Measurements from ENCODE around the gene CRTC2. TPM values are rescaled to one million over a fixed set of nuclear protein-coding genes. Genes with fewer than 3 reads are reported as not detected.

CRTC2 gene
- total and polyA plus RNA-seq, 2 of the 4 experiments (the other 2 are of a cell fraction), result 2.7 to 20.1 TPM

DNA sequence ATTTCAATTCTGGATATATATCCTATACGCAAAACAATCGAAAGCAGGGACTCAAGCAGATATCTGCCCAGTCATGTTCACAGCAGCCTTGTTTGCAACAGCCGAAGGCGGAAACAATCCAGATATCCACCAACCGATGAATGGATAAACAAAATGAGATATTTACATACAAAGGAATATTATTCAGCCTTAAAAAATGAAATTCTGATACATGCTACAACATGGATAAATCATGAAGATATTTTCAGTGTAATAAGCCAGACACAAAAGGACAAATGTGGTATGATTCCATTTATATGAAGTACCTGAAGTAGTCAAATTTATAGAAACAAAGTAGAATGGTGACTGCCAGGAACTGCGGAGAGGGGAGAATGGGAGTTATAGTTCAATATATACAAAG is 51.3 kb downstream of the CRTC2 start:
- Histone ChIP-seq H2BK15ac (ENCODE audit: low read depth, low read length) (no peak overlapping the region), H3K36me3 (ENCODE audit: control insufficient read depth, insufficient read depth, low read length) (peaks cover 4% of the 10 kb centered on the region; the same call in 1 of the 2 replicates), H3K9me3 (ENCODE audit: control insufficient read depth, insufficient read depth, low read length) (no peaks in the 10 kb centered on the region), H3K27ac (ENCODE audit: insufficient read depth, low read length) (no peak overlapping the region), H2AK5ac (ENCODE audit: low read depth, low read length) (no peak overlapping the region), H3K4me3 (ENCODE audit: insufficient read depth, low read depth, low read length) (no peak overlapping the region), H2AFZ (replicated peaks; ENCODE audit: low read length, poor library complexity) (no peak overlapping the region), H4K8ac (ENCODE audit: low read depth in 2 of 2, low read length in 2 of 2) (no peak overlapping the region), H3K23ac (ENCODE audit: low read depth, low read length) (no peak overlapping the region), H4K5ac (ENCODE audit: low read depth, low read length) (no peak overlapping the region), H2BK120ac (ENCODE audit: low read depth, low read length) (no peak overlapping the region), H3K56ac (ENCODE audit: extremely low read depth, insufficient read depth, low read length) (no peak overlapping the region), H2BK20ac (ENCODE audit: low read depth, low read length) (no peak overlapping the region), H4K91ac (ENCODE audit: insufficient read depth, low read depth, low read length) (no peak overlapping the region), H3K79me1 (ENCODE audit: low read depth in 1 of 2, low read length in 2 of 2) (peaks cover 22 to 60% of the 10 kb centered on the region in 2 experiments), H3K4me2 (ENCODE audit: low read depth, low read length) (no peak overlapping the region), H2AK9ac (replicated peaks; ENCODE audit: low read depth, low read length, poor library complexity) (no peak overlapping the region), H3K4ac (ENCODE audit: low read depth, low read length) (no peak overlapping the region), H4K20me1 (ENCODE audit: insufficient read depth, low read length) (peaks cover 39% of the 10 kb centered on the region), H3K4me1 (ENCODE audit: control insufficient read depth, insufficient read depth, low read length) (peaks cover 2% of the 10 kb centered on the region), H2BK5ac (ENCODE audit: low read depth, low read length, poor library complexity, severe bottlenecking) (no peak overlapping the region), H3K9ac (ENCODE audit: low read depth, low read length) (no peak overlapping the region), H3K14ac (replicated peaks; ENCODE audit: low read depth, low read length) (no peak overlapping the region), H3K27me3 (ENCODE audit: control insufficient read depth, insufficient read depth, low read length) (no peaks in the 10 kb centered on the region), H3K9me1 (ENCODE audit: insufficient read depth, low read length) (peaks cover 6% of the 10 kb centered on the region; the same call in 1 of the 2 replicates), H3K18ac (ENCODE audit: low read depth, low read length) (no peak overlapping the region)
- DNase-seq, result no peak
- ChIA-PET CTCF (no interaction called here), POLR2A (ENCODE audit: unreplicated experiment) (no interaction called here)
- ATAC-seq (ENCODE audit: low read depth), result no peak
- WGBS, 2 experiments (ENCODE audit: extremely low coverage in 2 of 2, insufficient read length in 1 of 2), result 100% methylated on average over 2 of the region's 6 CpGs; no CpG with 5 or more reads in 1 of the 2 experiments
- intact Hi-C loops (cut with micrococcal nuclease) (no loop called here), dilution Hi-C loops (cut with HindIII; ENCODE audit: low sequenced_read_pairs, unreplicated experiment) (loop anchor here (25.0 kb wide), 1 partner anchor 95 kb away; no protein-coding TSS in a partner anchor), in situ Hi-C loops (cut with MboI; ENCODE audit: low sequenced_read_pairs) (no loop called here)
- TF ChIP-seq, protein P1, sequence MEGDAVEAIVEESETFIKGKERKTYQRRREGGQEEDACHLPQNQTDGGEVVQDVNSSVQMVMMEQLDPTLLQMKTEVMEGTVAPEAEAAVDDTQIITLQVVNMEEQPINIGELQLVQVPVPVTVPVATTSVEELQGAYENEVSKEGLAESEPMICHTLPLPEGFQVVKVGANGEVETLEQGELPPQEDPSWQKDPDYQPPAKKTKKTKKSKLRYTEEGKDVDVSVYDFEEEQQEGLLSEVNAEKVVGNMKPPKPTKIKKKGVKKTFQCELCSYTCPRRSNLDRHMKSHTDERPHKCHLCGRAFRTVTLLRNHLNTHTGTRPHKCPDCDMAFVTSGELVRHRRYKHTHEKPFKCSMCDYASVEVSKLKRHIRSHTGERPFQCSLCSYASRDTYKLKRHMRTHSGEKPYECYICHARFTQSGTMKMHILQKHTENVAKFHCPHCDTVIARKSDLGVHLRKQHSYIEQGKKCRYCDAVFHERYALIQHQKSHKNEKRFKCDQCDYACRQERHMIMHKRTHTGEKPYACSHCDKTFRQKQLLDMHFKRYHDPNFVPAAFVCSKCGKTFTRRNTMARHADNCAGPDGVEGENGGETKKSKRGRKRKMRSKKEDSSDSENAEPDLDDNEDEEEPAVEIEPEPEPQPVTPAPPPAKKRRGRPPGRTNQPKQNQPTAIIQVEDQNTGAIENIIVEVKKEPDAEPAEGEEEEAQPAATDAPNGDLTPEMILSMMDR (conservative IDR thresholded peaks at IDR 0.05; ENCODE audit: low read depth, low read length), result no peak
- TF ChIP-seq NFE2L2 (IDR thresholded peaks at IDR 0.05; ENCODE audit: low read depth, low read length), result no peak
- TF ChIP-seq, protein P2, sequence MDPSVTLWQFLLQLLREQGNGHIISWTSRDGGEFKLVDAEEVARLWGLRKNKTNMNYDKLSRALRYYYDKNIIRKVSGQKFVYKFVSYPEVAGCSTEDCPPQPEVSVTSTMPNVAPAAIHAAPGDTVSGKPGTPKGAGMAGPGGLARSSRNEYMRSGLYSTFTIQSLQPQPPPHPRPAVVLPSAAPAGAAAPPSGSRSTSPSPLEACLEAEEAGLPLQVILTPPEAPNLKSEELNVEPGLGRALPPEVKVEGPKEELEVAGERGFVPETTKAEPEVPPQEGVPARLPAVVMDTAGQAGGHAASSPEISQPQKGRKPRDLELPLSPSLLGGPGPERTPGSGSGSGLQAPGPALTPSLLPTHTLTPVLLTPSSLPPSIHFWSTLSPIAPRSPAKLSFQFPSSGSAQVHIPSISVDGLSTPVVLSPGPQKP (IDR thresholded peaks at IDR 0.05; ENCODE audit: borderline replicate concordance, low read depth, low read length), result no peak
- TF ChIP-seq POLR2A (IDR thresholded peaks at IDR 0.05; ENCODE audit: low read depth, low read length), result no peak
- no peak for TF ChIP-seq CEBPB (IDR thresholded peaks at IDR 0.05; ENCODE audit: low read depth, low read length)
- no peak for TF ChIP-seq SMC3 (IDR thresholded peaks at IDR 0.05; ENCODE audit: low read depth, low read length)
- TF ChIP-seq RCOR1 (IDR thresholded peaks at IDR 0.05; ENCODE audit: insufficient replicate concordance, low read length), result no peak
- no peak for TF ChIP-seq MAFK (IDR thresholded peaks at IDR 0.05; ENCODE audit: low read depth, low read length)
- no peak for TF ChIP-seq BHLHE40 (IDR thresholded peaks at IDR 0.05; ENCODE audit: low read depth, low read length)
- TF ChIP-seq RFX5 (IDR thresholded peaks at IDR 0.05; ENCODE audit: low read depth, low read length), result no peak
- no peak for TF ChIP-seq MAZ (IDR thresholded peaks at IDR 0.05; ENCODE audit: borderline replicate concordance, low read depth, low read length)
- no peak for TF ChIP-seq MXI1 (IDR thresholded peaks at IDR 0.05; ENCODE audit: borderline replicate concordance, low read depth, low read length)
- TF ChIP-seq CHD1 (IDR thresholded peaks at IDR 0.05; ENCODE audit: low read depth, low read length), result no peak
- no peak for TF ChIP-seq FOS (IDR thresholded peaks at IDR 0.05; ENCODE audit: low read depth, low read length)
- TF ChIP-seq RAD21 (IDR thresholded peaks at IDR 0.05; ENCODE audit: low read length), result no peak
- TF ChIP-seq, protein P3, sequence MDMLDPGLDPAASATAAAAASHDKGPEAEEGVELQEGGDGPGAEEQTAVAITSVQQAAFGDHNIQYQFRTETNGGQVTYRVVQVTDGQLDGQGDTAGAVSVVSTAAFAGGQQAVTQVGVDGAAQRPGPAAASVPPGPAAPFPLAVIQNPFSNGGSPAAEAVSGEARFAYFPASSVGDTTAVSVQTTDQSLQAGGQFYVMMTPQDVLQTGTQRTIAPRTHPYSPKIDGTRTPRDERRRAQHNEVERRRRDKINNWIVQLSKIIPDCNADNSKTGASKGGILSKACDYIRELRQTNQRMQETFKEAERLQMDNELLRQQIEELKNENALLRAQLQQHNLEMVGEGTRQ (IDR thresholded peaks at IDR 0.05; ENCODE audit: low read depth, low read length), result no peak
- no TSS peak for BruUV-seq (replicated peaks)

All from IMR-90 (cell line).